HG03457 (cell line): ENCODE results near the gene PLEKHA7.

Source experiments
- ATAC-seq: cut with Tn5 transposase; IDR thresholded peaks from one replicate; pipeline ENCODE4 v1.9.1; 2021; ENCODE audit warnings: moderate number of reproducible peaks; ENCODE audit not compliant: unreplicated experiment

Gene PLEKHA7

GRCh38 chr11:16853266-16853665, 160.9 kb downstream of the PLEKHA7 start:
- no peak for ATAC-seq

DNA sequence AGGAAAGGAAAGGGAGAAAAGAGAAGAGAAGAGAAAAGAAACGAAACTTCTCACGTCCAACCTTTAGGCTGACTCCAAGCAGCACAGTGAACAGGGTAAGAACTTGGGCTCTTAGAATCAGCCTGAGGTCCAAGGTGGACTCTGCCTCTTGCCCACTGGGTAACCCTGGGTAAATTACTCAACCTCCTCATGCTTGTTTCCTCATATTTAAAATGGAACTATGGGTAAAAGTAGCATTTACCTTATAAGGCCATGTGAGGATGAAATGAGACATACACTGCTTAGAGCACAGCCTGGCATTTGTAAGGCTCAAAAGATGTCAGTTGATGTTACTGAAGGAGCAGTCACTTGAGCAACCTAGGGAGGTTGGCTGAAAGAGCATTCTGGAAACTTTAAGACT, 167.9 kb downstream of the PLEKHA7 start:
- ATAC-seq, result no peak

DNA sequence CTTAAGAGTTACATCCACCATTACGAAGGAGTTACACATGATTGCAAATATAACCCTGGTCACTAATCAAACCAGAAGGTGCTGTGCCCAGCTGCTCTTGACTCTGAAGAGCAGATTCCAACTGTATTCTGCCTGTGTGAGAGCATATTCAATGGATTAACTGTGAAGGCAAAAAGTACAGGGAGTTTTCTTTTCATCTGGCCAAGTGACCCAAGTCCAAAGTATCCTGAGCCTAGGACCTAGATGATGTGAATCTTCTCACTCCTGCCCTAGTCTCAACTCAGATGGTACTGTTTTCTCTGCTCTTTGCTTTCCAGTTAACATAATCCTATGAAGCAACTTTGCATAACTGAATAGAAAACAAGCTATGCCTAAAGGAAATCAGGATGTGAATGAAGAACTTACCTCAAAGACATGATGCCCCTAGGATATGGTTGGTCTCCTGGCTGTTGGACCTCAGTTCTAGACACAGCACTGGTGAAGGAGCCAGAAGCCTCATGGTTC, 169.9 kb downstream of the PLEKHA7 start:
- ATAC-seq, result no peak

DNA sequence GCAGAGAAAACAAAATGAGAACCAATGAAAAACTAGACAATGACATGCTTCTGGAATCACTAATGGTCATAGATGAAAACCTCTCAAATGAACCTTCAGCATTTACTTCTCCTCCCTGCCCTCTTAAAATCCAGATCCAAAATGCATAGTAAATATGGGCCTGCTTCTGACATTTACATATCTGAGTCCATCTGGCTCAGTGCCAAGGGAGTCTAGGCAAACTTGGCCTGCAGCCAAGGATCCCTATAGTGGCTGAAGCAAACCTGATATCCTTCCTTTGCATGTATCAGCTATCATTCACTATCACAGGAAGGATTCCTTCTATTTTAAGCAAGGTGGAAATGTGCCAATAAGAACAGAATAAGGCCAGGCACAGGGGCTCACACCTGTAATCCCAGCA, 170.9 kb downstream of the PLEKHA7 start:
- no peak for ATAC-seq

DNA sequence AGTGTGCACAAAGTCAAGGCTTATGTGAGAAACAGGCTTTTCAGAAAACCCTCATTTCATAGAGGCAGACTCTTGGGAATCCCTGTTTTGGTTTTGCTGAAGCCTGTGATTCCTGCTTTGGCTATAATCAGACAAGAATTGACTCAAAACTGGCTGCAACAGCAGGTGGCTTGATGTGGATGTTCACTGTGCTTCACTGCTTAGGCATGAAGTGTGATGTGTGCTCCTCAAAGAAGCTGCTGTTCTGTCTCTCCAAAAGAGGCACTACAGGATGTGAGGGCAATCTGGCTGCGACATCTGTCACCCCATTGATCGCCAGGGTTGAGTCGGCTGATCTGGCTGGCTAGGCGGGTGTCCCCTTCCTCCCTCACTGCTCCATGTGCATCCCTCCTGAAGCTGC, 172.2 kb downstream of the PLEKHA7 start:
- ATAC-seq, result no peak

DNA sequence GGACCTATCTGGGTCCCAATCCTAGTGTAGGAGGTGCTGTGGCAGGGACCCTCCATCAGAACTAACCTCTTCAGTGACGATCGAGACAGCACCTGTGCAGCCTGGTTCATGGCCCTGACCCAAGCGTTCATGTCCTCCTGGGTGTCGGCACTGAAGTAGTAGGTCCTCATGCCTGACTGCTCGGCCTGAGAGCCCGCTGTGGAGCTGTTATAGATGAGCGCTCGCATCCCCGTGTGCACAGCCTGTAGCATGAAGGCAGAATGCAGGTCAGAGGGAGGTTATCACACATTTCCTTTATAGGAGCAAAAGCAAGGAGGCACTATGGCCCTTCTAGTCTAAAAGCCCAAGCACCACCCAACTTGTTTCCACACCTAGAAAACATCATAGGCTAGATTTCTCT, 172.7 kb downstream of the PLEKHA7 start:
- no peak for ATAC-seq

DNA sequence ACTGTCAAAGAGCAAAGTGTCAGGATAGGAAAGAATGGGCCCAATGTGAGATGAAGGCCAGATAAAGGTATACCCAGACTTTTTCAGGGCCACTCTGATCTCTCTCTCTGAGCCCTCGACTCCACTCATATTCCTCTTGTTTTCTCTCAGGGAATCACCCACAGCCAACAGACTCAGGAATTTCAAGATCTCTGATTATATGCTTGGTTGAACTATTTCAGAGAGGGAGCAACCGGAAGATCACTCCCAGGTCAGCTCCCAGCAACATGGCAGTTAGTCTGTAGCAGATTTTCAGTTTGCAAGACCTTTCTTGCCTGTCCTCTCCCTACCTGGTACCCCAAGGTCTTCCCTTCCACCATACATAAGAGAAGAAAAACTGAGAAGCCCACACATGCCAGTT, 173.3 kb downstream of the PLEKHA7 start:
- ATAC-seq, result no peak

- no peak for ATAC-seq
Observed at GRCh38 chr11:16839821-16840220, 174.4 kb downstream of the PLEKHA7 start.

DNA sequence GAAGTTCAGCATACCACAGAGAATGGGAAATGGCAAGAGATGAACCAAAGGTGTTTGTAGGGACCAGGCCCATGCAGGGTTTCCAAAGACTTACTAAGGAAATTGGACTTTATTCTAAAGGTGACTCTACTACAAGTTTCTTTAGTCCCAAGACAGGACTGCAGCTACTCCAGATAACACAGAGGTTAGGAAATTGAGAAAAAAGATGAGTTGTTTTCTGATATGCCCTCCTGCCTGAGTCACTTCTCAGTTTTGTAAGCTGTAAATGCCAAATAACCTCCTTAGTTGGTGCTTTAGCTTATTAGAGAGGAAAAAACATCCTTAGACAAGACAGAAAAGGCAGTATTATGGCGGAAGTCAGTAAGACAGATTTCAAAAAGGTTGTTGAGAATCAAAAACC, 179.8 kb downstream of the PLEKHA7 start:
- no peak for ATAC-seq

DNA sequence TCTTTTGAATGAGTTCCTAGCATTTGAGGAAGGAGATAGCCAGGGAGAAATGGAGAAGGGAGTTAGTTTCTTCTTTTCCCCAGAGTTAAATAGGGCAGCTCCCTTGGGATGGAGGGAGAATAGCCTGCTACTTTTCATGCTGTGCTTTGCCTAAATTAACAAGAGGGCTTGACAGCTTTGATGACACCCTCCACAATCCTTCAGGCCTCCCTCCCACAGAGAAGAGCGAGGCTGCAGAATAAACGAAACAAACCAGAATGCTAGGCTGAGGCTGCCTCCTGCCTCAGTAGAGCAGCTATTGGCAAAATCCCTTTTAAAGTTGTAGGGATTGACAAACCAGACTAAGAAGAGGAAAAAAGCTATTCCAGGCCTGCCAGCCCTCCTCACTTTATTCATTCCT, 181.2 kb downstream of the PLEKHA7 start:
- ATAC-seq, result no peak

DNA sequence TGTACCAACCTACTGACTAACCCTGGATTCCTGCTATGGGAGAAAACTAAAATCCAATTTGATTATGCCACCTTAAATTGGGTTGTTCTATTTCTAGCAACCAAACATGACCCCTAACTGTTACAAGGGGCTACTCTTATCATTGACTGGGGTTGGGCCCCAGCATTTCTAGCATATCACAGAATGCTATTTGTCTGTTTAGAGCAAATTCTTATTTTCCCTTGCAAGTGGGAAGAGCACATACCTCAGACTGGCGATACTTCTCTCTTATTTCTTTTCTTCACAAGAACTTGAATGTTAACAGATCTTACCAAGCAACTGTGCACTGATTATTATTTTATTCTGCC, 182.0 kb downstream of the PLEKHA7 start:
- ATAC-seq, result no peak

DNA sequence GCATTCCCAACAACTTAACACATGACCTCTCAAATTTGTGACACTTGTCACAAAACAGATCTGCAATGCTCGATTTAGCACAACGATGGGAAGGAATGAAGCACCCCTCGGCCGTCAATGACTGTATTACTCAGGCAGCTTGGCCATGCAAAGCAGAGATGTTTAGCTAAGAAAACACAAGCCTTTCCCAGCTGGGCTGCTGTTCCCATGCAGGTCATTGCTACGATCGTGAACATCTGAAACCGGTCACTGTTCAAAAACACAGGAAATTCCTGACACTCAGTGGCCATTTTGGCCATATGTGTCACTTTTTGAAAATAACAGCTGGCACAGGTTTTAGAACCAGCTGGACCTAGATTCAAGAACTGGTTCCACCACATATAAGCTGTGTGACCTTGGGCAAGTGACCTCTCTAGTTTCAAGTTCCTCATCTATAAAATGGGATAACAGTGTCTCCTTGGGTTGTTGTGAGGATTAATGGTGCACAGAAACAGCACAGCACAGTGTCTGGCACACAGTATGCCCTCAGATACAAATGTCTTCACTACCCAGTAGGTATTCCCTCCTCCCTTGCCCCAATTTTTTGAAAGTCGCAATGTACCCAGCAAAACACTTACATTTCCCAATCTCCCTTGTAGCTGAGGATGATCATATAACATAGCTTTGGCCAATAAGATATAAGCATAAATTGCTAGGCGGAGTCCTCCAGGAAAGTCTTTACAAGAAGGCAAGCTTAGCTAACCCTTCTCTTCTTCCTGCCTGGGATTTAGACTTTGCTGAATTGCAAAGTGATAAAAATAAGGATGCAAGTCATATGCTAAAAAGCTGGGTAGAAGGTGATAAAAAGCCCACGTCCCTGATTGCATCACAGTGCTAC, 182.7 kb downstream of the PLEKHA7 start:
- no peak for ATAC-seq

DNA sequence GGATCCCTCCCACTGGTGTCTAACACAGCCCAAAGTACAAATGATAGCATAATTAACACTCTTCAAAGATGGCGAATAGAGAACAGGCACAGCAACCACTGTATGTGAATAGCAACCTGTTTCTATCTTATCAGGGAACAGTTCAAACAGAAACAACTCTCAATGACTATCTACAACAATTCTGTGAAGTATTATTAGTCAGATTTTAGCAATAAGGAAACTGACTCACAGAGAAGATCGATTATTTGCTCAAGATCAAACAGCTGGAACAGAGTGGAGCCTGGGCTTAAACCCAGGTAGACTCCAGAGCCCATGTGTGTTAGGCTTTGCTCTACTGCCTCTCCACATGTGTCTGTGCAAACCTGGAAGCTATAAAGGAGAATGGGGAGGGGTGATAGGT, 187.1 kb downstream of the PLEKHA7 start:
- ATAC-seq, result no peak

GRCh38 chr11:16825968-16826367, 188.2 kb downstream of the PLEKHA7 start:
- no peak for ATAC-seq

DNA sequence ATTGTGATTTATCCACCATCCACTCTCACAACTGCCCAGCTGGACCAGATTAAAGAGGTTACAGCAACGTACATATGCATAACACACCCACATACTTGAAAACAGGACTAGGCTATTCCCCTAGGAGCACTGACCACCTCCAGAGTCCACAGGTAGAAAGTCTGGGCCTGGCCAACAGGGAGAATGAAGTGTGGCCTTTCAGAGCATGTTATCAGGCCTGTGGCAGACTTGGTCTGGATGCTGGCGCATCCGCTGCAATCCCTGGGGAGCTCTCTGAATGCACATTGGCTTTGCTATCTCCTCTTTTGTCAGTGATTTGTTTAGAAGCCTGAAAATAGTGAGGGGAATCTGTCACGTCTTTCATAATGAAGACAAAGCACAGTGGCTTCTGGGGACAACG, 189.1 kb downstream of the PLEKHA7 start:
- ATAC-seq, result no peak

GRCh38 chr11:16820324-16821092, 193.7 kb downstream of the PLEKHA7 start:
- peak; percentile 68 for ATAC-seq

- no peak for ATAC-seq
Observed at GRCh38 chr11:16818284-16818683, 195.9 kb downstream of the PLEKHA7 start.

GRCh38 chr11:16817351-16817750, 196.9 kb downstream of the PLEKHA7 start:
- ATAC-seq, result no peak

DNA sequence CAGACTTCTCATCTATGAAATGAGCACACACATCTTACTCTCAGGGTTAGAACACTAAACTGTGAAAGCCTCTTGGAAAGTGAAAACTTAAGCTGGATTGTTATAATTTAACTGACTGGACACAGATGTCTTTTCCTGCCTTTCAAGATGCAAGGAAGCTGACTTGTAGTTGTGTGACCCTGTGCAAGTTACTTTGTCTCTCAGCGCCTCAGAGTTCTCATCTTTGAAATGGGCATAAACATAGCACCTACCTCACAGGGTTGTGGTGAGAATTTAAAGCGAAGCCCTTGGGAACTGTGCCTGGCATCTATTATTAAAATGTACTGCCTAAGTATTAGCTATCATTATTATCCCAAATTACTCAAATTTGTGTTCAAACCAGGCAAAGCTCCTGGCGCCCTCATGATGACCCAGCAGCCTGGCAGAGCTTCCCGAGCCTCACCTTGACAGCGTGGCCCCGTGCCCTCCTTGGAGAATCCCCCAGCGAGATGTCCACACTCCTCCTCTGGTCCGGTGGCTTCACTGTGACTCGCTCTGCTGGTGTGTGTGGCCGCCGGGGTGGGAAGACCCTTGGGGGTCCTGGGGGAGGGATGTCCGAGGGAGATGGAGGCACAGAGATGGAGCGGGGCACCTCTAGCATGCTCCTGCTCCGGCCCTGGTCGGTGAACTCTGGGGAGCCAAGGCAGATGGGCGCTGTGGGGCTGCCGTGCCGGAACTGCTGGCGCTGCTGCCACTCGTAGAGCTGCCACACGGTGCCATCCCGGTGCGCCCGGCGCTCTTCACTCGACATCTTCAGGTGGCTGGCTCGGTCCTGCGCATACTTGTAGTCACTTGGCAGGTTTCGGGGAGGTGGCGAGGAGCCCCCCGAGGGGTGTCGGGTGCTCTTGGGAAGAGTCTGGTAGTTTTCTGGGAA, 197.6 kb downstream of the PLEKHA7 start:
- no peak for ATAC-seq

GRCh38 chr11:16815047-16815767, 199.0 kb downstream of the PLEKHA7 start:
- no peak for ATAC-seq
